HG03520 (cell line): ENCODE data around the gene GUCY2C.
"Not testable (repeated sequence)": the region's sequence is repeated elsewhere in the genome, so short reads cannot be mapped to it uniquely, and the experiment has no call there.

Experiments used
- ATAC-seq: cut with Tn5 transposase; IDR thresholded peaks from one replicate; pipeline ENCODE4 v1.9.1; 2021; ENCODE audit warnings: mild to moderate bottlenecking, moderate library complexity; ENCODE audit not compliant: unreplicated experiment

GUCY2C gene

DNA sequence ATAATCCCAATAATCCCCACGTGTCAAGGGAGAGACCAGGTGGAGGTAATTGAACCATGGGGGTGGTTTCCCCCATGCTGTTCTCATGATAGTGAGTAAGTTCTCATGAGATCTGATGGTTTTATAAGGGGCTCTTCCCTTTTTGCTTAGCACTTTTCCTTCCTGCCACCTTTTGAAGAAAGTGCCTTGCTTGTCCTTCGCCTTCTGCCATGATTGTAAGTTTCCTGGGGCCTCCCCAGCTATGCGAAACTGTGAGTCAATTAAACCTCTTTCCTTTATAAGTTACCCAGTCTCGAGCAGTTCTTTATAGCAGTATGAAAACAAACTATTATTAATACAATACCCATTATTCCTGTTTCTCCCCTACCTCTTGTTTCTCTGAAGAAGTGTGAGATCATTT lies 14.2 kb downstream of the GUCY2C start:
- not testable (repeated sequence) for ATAC-seq

- ATAC-seq, result no peak
These were observed 14.8 kb downstream of the GUCY2C start for GRCh38 chr12:14681625-14682024.

- ATAC-seq, result no peak
These were observed 15.2 kb downstream of the GUCY2C start for GRCh38 chr12:14681190-14681589.

GRCh38 chr12:14678547-14679150 lies 17.8 kb downstream of the GUCY2C start:
- no peak for ATAC-seq

DNA sequence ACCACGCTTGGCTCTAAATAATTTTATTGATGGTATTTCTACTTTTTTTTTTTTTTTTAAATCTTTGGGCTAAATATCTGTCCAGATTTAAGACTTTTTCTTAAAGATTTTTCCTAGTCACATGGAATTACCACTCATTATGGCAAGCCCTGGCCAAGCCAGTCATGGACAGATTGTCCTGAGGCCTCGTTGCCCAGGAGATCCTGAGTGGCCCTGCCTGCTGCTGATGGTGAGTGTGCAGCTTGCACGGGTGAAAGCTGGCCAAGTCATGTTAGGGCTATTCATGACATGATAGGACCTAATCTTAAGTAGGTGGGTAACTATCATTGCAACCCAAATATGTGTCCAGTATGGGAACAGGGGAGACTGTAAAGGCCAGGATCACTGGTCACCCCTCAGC lies 27.8 kb downstream of the GUCY2C start:
- no peak for ATAC-seq

- ATAC-seq, result no peak
These were observed 30.7 kb downstream of the GUCY2C start for GRCh38 chr12:14665354-14666348.

GRCh38 chr12:14664434-14665023 lies 31.9 kb downstream of the GUCY2C start:
- ATAC-seq, result no peak

DNA sequence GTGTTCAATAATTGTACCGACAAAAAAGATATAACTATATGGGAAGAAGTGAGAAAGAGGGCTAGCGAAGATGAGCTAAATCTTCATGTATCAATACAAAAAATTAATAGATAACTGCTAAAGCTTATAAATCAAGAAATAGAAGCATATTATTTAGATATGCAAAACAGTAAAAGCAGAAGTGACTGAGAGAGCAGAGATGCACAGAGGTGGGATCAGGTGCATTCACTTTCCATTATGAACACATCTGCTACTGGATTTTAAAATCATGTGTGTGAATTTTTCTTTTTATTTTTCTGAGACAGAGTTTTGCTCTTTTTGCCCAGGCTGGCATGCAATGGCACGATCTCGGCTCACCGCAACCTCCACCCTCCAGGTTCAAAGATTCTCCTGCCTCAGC lies 33.4 kb downstream of the GUCY2C start:
- no peak for ATAC-seq

DNA sequence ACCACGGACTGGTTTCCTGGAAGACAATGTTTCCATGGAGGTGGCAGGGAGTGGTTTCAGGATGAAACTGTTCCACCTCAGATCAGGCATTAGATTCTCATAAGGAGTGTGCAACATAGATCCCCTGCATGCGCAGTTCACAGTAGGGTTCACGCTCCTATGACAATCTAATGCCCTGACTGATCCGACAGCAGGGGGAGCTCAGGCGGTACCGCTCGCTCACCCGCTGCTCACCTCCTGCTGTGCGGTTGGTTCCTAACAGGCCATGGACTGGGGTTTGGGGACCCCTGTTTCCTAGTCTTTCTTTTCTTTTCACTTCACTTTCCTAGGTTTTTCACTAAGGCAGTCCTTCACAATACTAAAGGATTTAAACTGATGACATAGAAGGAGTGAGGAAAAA lies 39.6 kb downstream of the GUCY2C start:
- no peak for ATAC-seq

- ATAC-seq, result no peak
These were observed 41.1 kb downstream of the GUCY2C start for GRCh38 chr12:14655284-14655683.

DNA sequence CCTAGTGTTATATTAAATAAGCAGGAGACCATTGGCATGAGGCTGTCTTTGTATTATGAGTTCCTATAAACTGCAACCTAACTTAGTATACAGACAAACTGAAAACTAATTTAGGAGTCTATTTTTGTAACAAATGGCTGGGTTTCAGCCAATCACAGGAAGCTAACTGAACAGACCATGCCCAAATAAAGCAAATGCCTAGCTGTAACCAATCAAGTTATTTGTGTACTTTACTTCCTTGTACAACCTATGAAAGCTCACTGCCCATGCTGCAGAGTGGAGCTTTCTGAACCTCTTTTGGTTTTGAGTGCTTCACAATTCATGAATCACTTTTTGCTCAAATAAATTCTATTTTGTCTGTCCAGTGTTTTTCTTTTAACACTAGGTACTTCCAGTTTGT lies 41.6 kb downstream of the GUCY2C start:
- no peak for ATAC-seq

DNA sequence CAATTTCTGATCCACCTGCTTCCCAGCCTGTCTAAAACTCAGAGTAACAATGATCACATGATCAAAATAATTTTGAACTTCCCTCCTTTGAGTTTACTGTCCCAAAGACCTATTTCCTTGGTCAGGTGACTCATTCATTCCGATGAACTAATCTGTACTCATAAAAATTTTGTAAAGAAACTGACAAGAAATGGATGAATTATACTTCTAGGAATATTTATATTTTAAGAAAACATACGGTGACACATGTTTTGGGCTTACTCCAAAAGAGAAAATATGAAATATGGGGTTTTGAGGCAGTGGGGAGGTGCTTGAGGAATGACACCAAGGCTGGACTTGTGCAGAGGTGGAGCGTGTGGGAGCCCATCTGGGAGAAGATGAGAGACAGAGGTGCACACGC lies 42.0 kb downstream of the GUCY2C start:
- no peak for ATAC-seq

GRCh38 chr12:14652483-14652882 lies 43.9 kb downstream of the GUCY2C start:
- no peak for ATAC-seq

- no peak for ATAC-seq
These were observed 45.0 kb downstream of the GUCY2C start for GRCh38 chr12:14651371-14651770.

DNA sequence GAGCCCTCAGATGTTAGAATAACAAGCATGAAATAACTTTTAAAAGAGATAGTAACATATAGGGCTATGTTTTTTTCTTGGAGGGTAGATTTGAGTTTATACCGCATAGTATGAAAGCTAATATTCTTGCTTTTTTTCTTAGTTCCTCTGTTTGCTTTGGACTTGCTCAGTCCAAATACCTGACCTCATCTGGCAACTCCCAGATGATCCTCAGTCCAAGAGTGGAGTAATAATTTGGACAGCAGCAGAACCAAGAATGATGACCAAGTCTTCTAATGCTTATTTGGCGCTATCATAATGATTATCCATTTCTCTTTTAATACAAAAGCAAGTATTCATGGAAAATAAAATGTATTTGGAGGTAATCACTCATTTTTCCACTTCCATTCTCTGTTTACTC lies 45.6 kb downstream of the GUCY2C start:
- ATAC-seq, result no peak

DNA sequence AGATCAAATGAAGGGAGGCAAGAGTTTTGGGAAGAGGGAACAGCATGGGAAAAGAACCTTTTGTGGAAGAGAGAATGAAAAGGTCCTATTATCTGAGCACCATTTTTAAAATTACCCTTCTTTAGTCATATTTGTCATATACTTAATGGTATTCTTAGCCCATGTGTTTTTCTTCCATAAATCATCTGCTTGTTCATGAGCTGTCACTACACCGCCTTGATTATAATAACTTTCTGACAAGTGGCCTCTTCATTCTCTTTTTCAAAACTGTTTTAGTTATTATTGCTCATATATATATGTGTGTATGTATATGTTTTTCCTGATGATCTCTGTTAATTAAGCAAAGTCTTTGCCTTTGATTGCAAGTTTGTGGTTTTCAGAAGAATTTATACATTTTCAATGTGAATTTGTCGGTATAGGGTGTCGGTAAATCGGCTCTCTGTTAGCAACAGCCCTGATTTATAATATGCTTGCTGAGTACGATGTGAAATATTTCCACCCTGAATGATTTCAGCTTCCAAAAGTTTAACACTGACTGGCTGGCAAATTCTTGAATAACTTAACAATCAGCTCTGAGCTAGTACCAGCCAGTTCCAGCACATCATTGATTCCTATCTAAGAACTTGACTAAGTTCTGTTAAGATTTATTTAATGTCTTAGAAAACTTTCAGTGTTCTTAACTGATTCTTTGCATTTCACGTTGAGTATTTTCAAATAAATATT lies 49.2 kb downstream of the GUCY2C start:
- ATAC-seq, result no peak

- ATAC-seq, result no peak
These were observed 53.1 kb downstream of the GUCY2C start for GRCh38 chr12:14643251-14643650.

DNA sequence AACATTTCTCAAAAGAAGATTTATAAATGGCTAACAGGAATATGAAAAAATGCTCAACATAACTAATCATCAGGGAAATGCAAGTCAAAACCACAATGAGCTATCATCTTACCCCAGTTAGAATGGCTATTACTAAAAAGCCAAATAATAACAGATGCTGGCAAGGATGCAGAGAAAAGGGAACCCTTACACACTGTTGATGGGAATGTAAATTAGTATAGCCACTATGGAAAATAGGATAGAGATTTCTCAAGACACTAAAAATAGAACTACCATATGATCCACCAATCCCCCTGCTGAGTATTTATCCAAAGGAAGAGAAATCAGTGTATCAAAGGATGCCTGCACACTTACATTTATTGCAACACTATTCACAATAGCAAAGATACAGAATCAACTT lies 58.3 kb downstream of the GUCY2C start:
- ATAC-seq, result no peak

DNA sequence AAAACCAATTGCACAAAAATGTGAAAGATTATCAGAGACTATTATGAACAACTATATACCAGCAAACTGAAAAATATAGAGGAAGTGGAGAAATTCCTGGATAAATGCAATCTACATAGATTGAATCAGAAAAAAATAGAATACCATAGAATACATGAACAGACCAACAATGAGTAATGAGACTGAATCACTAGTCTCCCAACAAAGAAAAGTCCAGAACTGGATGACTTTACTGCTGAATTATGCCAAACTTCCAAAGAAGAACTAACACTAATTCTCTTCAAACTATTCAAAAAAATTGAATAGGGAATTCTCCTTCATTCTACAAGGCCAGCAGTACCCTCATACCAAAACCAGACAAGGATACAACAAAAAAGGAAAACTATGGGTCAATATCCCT lies 60.6 kb downstream of the GUCY2C start:
- no peak for ATAC-seq

DNA sequence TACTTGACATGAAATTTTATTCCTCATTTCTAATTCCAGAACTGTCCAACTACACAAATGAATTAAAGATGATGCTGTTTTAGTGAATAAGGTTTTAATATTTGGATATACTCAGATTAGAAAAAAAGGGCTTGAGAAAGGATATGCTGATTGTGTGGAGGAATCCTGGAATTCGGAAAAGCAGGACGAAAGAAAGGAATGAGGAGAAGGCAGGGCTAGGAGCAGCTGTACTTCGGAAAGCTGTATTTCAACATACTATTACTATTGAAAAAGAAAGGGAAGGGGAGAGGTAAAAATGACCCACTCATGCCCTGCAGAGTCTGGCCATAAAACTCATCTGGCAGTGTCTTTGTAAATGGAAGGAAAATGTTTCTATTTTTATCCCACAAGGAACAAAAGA lies 65.6 kb downstream of the GUCY2C start:
- no peak for ATAC-seq
